Loucy (cell line): ENCODE data around the gene HMHB1.

Experiments used
- H2AFZ ChIP-seq: fragments of 200-600 bp; sonication (generic); 2 replicates; pipeline ENCODE4 v1.6.0; 2016; ENCODE audit warnings: antibody characterized with exemption, mild to moderate bottlenecking, low read length, moderate library complexity
- H3F3A ChIP-seq: fragments of 200-600 bp; 2 replicates; pipeline ENCODE4 v1.6.0; 2016; ENCODE audit warnings: antibody characterized with exemption, low read depth, mild to moderate bottlenecking
- H3K27me3 ChIP-seq: fragments of 200-600 bp; sonication (generic); 2 replicates; pipeline ENCODE4 v1.6.1; 2014; ENCODE audit warnings: low read length, mild to moderate bottlenecking; ENCODE audit not compliant: insufficient read depth, poor library complexity, severe bottlenecking
- H3K36me3 ChIP-seq: fragments of 200-600 bp; sonication (generic); 2 replicates; pipeline ENCODE4 v1.6.1; 2016; ENCODE audit warnings: low read length; ENCODE audit not compliant: insufficient read depth
- H3K4me1 ChIP-seq: fragments of 200-600 bp; sonication (generic); 2 replicates; pipeline ENCODE4 v1.5.1; 2014; ENCODE audit warnings: low read length, mild to moderate bottlenecking; ENCODE audit not compliant: insufficient read depth, poor library complexity, severe bottlenecking
- H3K4me2 ChIP-seq: fragments of 200-600 bp; sonication (generic); 2 replicates; pipeline ENCODE4 v1.6.0; 2014; ENCODE audit warnings: antibody characterized with exemption, low read length, low read depth, mild to moderate bottlenecking; ENCODE audit not compliant: poor library complexity, severe bottlenecking
- H3K4me3 ChIP-seq: fragments of 200-600 bp; sonication (generic); 2 replicates; pipeline ENCODE4 v1.5.1; 2014; ENCODE audit warnings: low read length, mild to moderate bottlenecking, mixed read lengths; ENCODE audit not compliant: poor library complexity, severe bottlenecking
- H3K79me2 ChIP-seq: fragments of 200-600 bp; sonication (generic); 2 replicates; pipeline ENCODE4 v1.6.1; 2014; ENCODE audit warnings: low read length; ENCODE audit not compliant: insufficient read depth
- H3K9ac ChIP-seq: fragments of 200-600 bp; sonication (generic); 2 replicates; pipeline ENCODE4 v1.6.0; 2014; ENCODE audit warnings: mild to moderate bottlenecking, low read depth, low read length, moderate library complexity; ENCODE audit not compliant: poor library complexity, severe bottlenecking
- H3K9me2 ChIP-seq: fragments of 200-600 bp; sonication (generic); replicated peaks from 2 replicates; pipeline ENCODE4 v1.6.1; 2016; ENCODE audit warnings: low read depth, low read length, mixed read lengths
- H3K9me3 ChIP-seq: fragments of 200-600 bp; sonication (generic); 2 replicates; pipeline ENCODE4 v1.6.1; 2014; ENCODE audit warnings: mild to moderate bottlenecking, antibody characterized with exemption, low read length, low read depth; ENCODE audit not compliant: insufficient read depth
- H4K20me1 ChIP-seq: fragments of 200-600 bp; sonication (generic); 2 replicates; pipeline ENCODE4 v1.6.0; 2014; ENCODE audit warnings: antibody characterized with exemption, low read length, mild to moderate bottlenecking; ENCODE audit not compliant: insufficient read depth, poor library complexity, severe bottlenecking
- CTCF ChIP-seq: fragments of 200-600 bp; sonication (generic); conservative IDR thresholded peaks from 2 replicates; pipeline ENCODE4 v1.5.1; 2014; ENCODE audit warnings: mild to moderate bottlenecking, antibody characterized with exemption, low read length
- EZH2phosphoT487 ChIP-seq: fragments of 200-600 bp; IDR thresholded peaks from 2 replicates; pipeline ENCODE4 v1.6.1; 2018; ENCODE audit warnings: antibody characterized with exemption, mild to moderate bottlenecking, moderate library complexity, borderline replicate concordance

Gene HMHB1

GRCh38 chr5:143776951-143777350 lies 35.0 kb upstream of the HMHB1 start:
- Histone ChIP-seq H3K9me3 (no peaks in the 10 kb centered on the region), H4K20me1 (no peaks in the 10 kb centered on the region), H3K4me3 (no peak overlapping the region), H3K9me2 (no peaks in the 10 kb centered on the region), H3K27me3 (no peaks in the 10 kb centered on the region), H2AFZ (no peak overlapping the region), H3K9ac (no peak overlapping the region), H3K79me2 (no peaks in the 10 kb centered on the region), H3F3A (no peaks in the 10 kb centered on the region), H3K36me3 (no peaks in the 10 kb centered on the region), H3K4me2 (no peak overlapping the region), H3K4me1 (no peaks in the 10 kb centered on the region)
- TF ChIP-seq CTCF: no peak
- no peak for TF ChIP-seq EZH2phosphoT487

GRCh38 chr5:143779506-143779905 lies 32.5 kb upstream of the HMHB1 start:
- H3K4me1 ChIP-seq: no peaks in the 10 kb centered on the region
- TF ChIP-seq CTCF (no peak), EZH2phosphoT487 (no peak)
- H3K36me3 ChIP-seq: no peaks in the 10 kb centered on the region
- no peaks in the 10 kb centered on the region for H3F3A ChIP-seq
- no peak overlapping the region for H3K9ac ChIP-seq
- H4K20me1 ChIP-seq: no peaks in the 10 kb centered on the region
- H2AFZ ChIP-seq: no peak overlapping the region
- H3K79me2 ChIP-seq: no peaks in the 10 kb centered on the region
- no peaks in the 10 kb centered on the region for H3K27me3 ChIP-seq
- H3K9me2 ChIP-seq: no peaks in the 10 kb centered on the region
- no peak overlapping the region for H3K4me3 ChIP-seq
- no peak overlapping the region for H3K4me2 ChIP-seq
- H3K9me3 ChIP-seq: no peaks in the 10 kb centered on the region

GRCh38 chr5:143781993-143782520 lies 29.9 kb upstream of the HMHB1 start:
- no peaks in the 10 kb centered on the region for H3K27me3 ChIP-seq
- no peak overlapping the region for H3K4me2 ChIP-seq
- H3K9me2 ChIP-seq: no peaks in the 10 kb centered on the region
- no peaks in the 10 kb centered on the region for H3K9me3 ChIP-seq
- TF ChIP-seq CTCF (no peak), EZH2phosphoT487 (no peak)
- H3K36me3 ChIP-seq: no peaks in the 10 kb centered on the region
- H3F3A ChIP-seq: no peaks in the 10 kb centered on the region
- no peak overlapping the region for H2AFZ ChIP-seq
- no peaks in the 10 kb centered on the region for H3K4me1 ChIP-seq
- H4K20me1 ChIP-seq: no peaks in the 10 kb centered on the region
- H3K79me2 ChIP-seq: no peaks in the 10 kb centered on the region
- H3K4me3 ChIP-seq: no peak overlapping the region
- H3K9ac ChIP-seq: no peak overlapping the region
